Suprapubic skin (tissue), 4 donors: ENCODE data around the gene EGFR. TPM values are rescaled to one million over a fixed set of nuclear protein-coding genes. Genes with fewer than 3 reads are reported as not detected.

Source experiments
- DNase-seq, 2 donors: peaks; one replicate each; pipeline ENCODE4 v3.0.0-alpha.2; 2019; ENCODE audit warnings: low spot score in 2 of 2
- H3K27ac ChIP-seq: fragments of 200-600 bp; sonication (generic); one replicate; pipeline ENCODE4 v1.5.1; 2019
- H3K27me3 ChIP-seq: fragments of 200-600 bp; sonication (generic); one replicate; pipeline ENCODE4 v1.5.1; 2019
- H3K36me3 ChIP-seq: fragments of 200-600 bp; sonication (generic); one replicate; pipeline ENCODE4 v1.5.1; 2019
- H3K4me1 ChIP-seq: fragments of 200-600 bp; sonication (generic); one replicate; pipeline ENCODE4 v1.5.1; 2019
- H3K4me3 ChIP-seq: fragments of 200-600 bp; sonication (generic); one replicate; pipeline ENCODE4 v1.5.1; 2019; ENCODE audit warnings: mild to moderate bottlenecking
- H3K9me3 ChIP-seq: fragments of 200-600 bp; sonication (generic); one replicate; pipeline ENCODE4 v1.5.1; 2019
- EP300 ChIP-seq: sonication (generic); formaldehyde crosslinking; IDR thresholded peaks from one replicate; pipeline ENCODE4 v1.6.1; 2017; ENCODE audit warnings: antibody characterized with exemption
- POLR2A ChIP-seq, 2 donors: fragments of 450-650 bp; IDR thresholded peaks; one replicate each; pipeline ENCODE4 v1.6.1; 2017; ENCODE audit warnings: antibody characterized with exemption in 2 of 2, mild to moderate bottlenecking in 2 of 2, moderate library complexity in 2 of 2
- POLR2AphosphoS5 ChIP-seq, 3 donors: sonication (generic); formaldehyde crosslinking; IDR thresholded peaks; one replicate each; pipeline ENCODE4 v1.6.1; 2017; ENCODE audit warnings: antibody characterized with exemption in 3 of 3
- WGBS: methylation state at CpG from one replicate; pipeline ENCODE4 v1.1.5; 2018; 5-methylcytosine and 5-hydroxymethylcytosine counted together
- total RNA-seq, 4 donors: library from RNA; depleted of rRNA; stranded (reverse); fragments of >200 nt; gene quantifications; one replicate each; pipeline ENCODE4 v1.1.0, GENCODE V29; 2016
- TF ChIP-seq, protein P1 (sequence below), 2 donors: fragments of 200-600 bp in 1 of 2; fragments of 450-650 bp in 1 of 2; sonication (generic) in 1 of 2; IDR thresholded peaks; one replicate each; pipeline ENCODE4 v1.5.1; 2016 to 2019; ENCODE audit warnings: antibody characterized with exemption in 2 of 2, mild to moderate bottlenecking in 1 of 2, moderate library complexity in 1 of 2

EGFR gene
- total RNA-seq, 4 donors from 2014 or later = 231 to 341 (median 271) TPM

DNA sequence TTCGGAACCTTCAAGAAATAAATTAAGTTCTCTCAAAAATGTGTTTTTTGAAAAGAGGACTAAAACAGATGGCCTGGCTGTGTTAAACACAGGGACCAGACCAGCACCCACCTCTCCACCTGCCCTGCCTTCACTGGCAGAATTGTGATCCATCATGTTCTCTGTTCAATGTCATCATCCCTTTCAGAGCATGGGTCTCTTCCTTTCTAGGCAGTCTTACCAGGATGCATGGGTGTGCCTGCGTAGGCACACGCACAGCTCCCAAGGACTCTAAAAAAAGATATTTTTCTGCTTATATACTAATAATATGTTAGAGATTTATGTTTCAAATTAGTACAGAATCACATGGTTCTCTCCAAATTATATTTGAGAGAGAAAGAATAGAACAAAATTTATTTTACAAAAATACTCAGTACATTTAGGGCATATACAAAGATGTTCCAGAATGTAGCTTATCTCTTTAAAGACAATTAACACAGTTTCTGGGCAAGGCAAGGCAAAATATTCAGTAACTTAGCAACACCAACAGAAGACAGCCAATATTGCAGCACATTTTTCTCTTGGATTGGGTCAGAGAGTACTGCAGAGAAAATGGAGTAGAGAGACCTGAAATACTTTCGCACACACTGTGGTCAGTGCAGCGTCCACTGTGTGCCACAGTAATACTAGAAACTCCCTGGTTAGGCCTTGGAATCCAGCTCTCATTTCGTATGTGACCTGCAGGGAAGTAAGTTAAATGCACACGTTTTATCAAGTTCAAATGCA is 52.8 kb downstream of the EGFR start:
- Histone ChIP-seq H3K36me3 (no peaks in the 10 kb centered on the region), H3K4me3 (no peak overlapping the region), H3K27ac (peak overlapping the region; percentile 83), H3K4me1 (peaks cover 65% of the 10 kb centered on the region), H3K27me3 (no peaks in the 10 kb centered on the region), H3K9me3 (no peaks in the 10 kb centered on the region)
- TF ChIP-seq EP300 = no peak
- TF ChIP-seq POLR2AphosphoS5 (IDR thresholded peaks at IDR 0.05) = no peak
- TF ChIP-seq, protein P1, sequence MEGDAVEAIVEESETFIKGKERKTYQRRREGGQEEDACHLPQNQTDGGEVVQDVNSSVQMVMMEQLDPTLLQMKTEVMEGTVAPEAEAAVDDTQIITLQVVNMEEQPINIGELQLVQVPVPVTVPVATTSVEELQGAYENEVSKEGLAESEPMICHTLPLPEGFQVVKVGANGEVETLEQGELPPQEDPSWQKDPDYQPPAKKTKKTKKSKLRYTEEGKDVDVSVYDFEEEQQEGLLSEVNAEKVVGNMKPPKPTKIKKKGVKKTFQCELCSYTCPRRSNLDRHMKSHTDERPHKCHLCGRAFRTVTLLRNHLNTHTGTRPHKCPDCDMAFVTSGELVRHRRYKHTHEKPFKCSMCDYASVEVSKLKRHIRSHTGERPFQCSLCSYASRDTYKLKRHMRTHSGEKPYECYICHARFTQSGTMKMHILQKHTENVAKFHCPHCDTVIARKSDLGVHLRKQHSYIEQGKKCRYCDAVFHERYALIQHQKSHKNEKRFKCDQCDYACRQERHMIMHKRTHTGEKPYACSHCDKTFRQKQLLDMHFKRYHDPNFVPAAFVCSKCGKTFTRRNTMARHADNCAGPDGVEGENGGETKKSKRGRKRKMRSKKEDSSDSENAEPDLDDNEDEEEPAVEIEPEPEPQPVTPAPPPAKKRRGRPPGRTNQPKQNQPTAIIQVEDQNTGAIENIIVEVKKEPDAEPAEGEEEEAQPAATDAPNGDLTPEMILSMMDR (IDR thresholded peaks at IDR 0.05) = no peak
- no peak for TF ChIP-seq POLR2A (IDR thresholded peaks at IDR 0.05)
- DNase-seq = no peak
- 41% methylated on average over 7 of the region's 7 CpGs for WGBS

DNA sequence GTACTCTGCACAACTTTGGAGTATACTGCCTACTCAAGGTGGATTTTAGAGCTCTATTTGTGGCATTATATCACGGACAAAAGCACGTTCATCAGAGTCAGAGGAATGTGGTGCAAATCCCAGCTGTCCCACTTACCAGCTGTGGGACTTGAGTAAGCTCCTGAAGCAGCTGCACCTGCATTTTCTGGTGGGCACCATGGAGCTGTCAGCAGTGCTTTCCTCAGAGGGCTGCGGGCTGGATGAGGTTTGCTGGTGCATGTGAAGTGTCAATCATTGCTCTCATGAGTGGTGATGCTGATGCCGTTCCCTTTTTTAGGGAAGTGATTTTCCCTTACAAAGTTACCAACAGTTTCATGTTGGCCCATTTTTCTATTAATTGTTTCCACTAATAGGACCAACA is 53.4 kb downstream of the EGFR start:
- 56% methylated on average over 4 of the region's 4 CpGs for WGBS
- DNase-seq = no peak
- H3K27ac ChIP-seq = peak overlapping the region; percentile 83
- H3K9me3 ChIP-seq = no peaks in the 10 kb centered on the region
- no peaks in the 10 kb centered on the region for H3K27me3 ChIP-seq
- no peak overlapping the region for H3K4me3 ChIP-seq
- H3K4me1 ChIP-seq = peaks cover 62% of the 10 kb centered on the region
- no peaks in the 10 kb centered on the region for H3K36me3 ChIP-seq
- TF ChIP-seq, protein P1 (IDR thresholded peaks at IDR 0.05) = no peak
- TF ChIP-seq POLR2A (IDR thresholded peaks at IDR 0.05) (no peak), EP300 (no peak), POLR2AphosphoS5 (IDR thresholded peaks at IDR 0.05) (no peak)

DNA sequence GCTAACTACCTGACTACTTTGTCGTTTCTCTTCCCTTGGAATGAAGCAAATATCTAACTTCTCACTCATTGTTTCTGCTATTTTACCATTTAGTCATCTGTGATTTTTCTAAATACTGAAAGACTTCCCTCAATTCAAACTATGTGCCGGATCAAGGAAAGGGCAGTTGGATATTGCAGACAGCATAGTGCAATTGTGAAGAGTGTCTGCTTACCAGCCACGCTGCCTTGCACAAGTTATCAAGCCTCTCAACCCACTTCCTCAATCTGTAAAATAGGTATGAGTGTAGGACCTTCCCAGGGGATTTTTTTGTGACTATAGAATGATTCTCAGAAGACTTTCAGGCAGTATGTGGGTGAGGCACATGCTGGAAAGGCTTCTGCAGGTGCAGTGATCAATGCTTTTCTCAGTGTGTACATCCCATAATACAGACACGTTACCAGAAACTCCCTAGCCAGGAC is 54.3 kb downstream of the EGFR start:
- Histone ChIP-seq H3K9me3 (no peaks in the 10 kb centered on the region), H3K36me3 (no peaks in the 10 kb centered on the region), H3K4me1 (peaks cover 65% of the 10 kb centered on the region), H3K27me3 (no peaks in the 10 kb centered on the region), H3K4me3 (no peak overlapping the region), H3K27ac (peak overlapping the region; percentile 83)
- 62% methylated on average over 4 of the region's 4 CpGs for WGBS
- DNase-seq = no peak
- TF ChIP-seq EP300 = no peak
- TF ChIP-seq, protein P1 (IDR thresholded peaks at IDR 0.05) = no peak
- TF ChIP-seq POLR2AphosphoS5 (IDR thresholded peaks at IDR 0.05) = no peak
- no peak for TF ChIP-seq POLR2A (IDR thresholded peaks at IDR 0.05)

DNA sequence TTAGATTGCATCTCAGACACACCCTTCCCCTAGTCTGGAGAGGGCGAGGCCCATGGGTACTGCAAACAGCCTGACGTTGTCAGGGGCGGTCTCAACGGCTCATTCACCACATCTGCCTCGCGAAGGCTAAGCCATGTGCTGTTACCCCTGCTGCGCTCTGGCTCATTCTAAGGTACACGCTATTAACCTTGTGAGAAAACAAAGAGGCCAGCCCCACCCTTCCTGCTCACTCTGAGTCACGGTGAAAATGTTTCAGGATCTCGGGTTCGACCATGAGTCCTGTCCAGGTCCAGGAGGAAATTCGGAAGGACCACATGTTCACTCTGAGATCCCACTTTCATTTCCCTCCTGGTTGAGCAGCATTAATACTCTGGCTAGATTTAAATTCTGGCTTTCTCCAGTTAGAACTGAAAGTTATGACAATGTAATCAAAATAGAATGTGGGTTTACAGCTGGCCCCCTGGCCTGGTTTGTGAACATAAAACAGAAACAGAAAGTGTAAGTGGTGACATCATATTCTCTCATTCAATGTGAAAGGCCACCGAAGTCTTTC is 55.2 kb downstream of the EGFR start:
- Histone ChIP-seq H3K27ac (peak overlapping the region; percentile 83), H3K36me3 (no peaks in the 10 kb centered on the region), H3K4me1 (peaks cover 67% of the 10 kb centered on the region), H3K27me3 (no peaks in the 10 kb centered on the region), H3K4me3 (no peak overlapping the region), H3K9me3 (no peaks in the 10 kb centered on the region)
- TF ChIP-seq POLR2A (IDR thresholded peaks at IDR 0.05) = no peak
- TF ChIP-seq POLR2AphosphoS5 (IDR thresholded peaks at IDR 0.05) = peak; percentile 24 to 65 (median 65)
- 22% methylated on average over 13 of the region's 13 CpGs for WGBS
- peak in 1 of 2 donors; percentile 80 for DNase-seq

DNA sequence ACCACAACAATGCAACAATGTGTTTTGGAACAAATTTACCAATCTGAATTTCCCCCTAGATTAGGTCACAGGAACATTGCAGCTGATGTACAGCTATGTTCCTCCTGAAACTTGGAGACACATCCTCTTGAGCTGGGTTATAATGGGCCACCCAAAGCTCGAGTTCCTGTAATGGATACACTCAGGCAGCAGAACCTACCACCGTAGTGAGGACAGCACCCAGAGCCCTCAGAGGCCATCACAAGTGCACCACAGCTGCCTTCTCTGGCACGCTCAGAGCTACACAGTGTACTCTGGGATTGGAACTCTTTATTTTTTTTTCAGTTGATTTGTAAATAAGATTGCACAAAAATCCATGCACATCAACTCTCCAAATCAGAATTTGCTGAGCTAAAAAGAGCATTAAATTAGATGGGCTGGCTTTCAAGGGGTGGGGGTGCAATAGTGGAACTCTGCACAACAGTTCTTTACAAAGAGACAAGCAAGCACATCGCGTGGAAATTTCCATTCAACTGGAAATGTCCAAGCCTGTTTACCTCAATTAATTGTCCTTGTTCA is 56.7 kb downstream of the EGFR start:
- 63% methylated on average over 5 of the region's 5 CpGs for WGBS

More for the DNA sequence above, 56.7 kb downstream of the EGFR start:
- Histone ChIP-seq H3K9me3 (no peaks in the 10 kb centered on the region), H3K27me3 (no peaks in the 10 kb centered on the region), H3K27ac (peak overlapping the region; percentile 83), H3K4me3 (no peak overlapping the region), H3K4me1 (peaks cover 77% of the 10 kb centered on the region), H3K36me3 (no peaks in the 10 kb centered on the region)
- peak in 1 of 2 donors; percentile 83 for DNase-seq
- TF ChIP-seq, protein P1 (IDR thresholded peaks at IDR 0.05) = no peak
- TF ChIP-seq POLR2AphosphoS5 (IDR thresholded peaks at IDR 0.05) (peak in 2 of 3 donors; percentile 25 to 73), EP300 (no peak), POLR2A (IDR thresholded peaks at IDR 0.05) (no peak)
